Activated T-helper 9 cell treated with anti-CD3 and anti-CD28 coated beads, Interleukin-2, amount 50 U/mL, for 16 hours (primary cell): ENCODE results near the gene ATP10A.
A peak's percentile ranks its signal among the peaks of the same experiment; 100 is the strongest.
"Not testable (repeated sequence)": the region's sequence is repeated elsewhere in the genome, so short reads cannot be mapped to it uniquely, and the experiment has no call there.

ENCODE experiments used
- DNase-seq: peaks from one replicate; pipeline ENCODE4 v3.0.0-alpha.2; 2020; ENCODE audit warnings: low read depth

The ATP10A gene

DNA sequence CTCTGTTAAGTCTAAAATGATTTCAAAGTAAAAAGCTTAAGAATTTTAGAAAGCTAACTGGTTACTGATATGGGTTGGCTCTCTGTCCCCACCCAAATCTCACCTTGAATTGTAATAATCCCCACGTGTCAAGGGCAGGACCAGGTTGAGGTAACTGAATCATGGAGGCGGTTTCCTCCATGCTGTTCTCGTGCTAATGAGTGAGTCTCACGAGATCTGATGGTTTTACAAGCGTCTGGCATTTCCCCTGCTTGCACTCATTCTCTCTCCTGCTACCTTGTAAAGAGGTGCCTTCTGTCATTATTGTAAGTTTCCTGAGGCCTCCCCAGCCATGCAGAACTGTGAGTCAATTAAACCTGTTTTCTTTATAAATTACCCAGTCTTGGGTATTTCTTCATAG is 7.1 kb downstream of the ATP10A start:
- not testable (repeated sequence) for DNase-seq

- DNase-seq: no peak
Observed at GRCh38 chr15:25852661-25853524, 10.2 kb downstream of the ATP10A start.

GRCh38 chr15:25852027-25852426 is 11.1 kb downstream of the ATP10A start:
- no peak for DNase-seq

GRCh38 chr15:25850154-25851111 is 12.7 kb downstream of the ATP10A start:
- peak; percentile 56 for DNase-seq

DNA sequence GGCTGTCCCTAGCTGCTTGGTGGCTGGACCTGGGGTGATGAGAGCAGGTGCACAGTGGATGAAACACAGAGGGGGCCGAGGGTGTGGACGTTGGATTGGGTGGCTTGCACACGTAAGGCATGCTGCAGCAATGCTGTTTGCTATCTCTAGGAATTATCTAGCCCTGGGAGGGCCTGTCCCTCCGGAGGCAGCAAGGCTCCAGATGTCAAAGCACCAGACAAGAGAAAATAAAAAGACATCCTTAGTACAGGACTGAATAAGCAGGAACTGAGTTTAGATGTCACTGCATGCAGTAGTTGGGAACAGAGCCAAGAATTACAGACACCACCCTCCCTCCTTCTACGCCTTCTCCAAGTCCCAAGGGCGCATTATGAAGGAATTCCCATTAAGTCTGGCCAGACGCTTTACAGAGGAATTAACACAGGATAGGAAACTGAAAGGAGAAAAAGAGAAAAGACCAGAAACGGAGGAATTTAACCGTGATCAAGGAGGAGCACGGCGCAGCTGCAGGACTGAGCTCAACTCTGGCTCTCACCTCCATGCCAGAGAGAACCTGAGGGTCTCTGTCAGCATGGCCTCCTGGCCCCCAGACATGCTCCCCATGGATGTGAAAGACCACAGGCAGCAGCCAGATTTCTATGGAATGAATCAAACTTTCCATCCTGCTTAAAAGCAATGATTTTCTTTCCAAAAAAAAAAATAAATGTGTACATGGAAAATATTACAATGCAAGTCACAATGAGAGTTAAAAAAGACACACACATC is 13.8 kb downstream of the ATP10A start:
- DNase-seq: no peak

GRCh38 chr15:25848784-25849156 is 14.4 kb downstream of the ATP10A start:
- DNase-seq: no peak

DNA sequence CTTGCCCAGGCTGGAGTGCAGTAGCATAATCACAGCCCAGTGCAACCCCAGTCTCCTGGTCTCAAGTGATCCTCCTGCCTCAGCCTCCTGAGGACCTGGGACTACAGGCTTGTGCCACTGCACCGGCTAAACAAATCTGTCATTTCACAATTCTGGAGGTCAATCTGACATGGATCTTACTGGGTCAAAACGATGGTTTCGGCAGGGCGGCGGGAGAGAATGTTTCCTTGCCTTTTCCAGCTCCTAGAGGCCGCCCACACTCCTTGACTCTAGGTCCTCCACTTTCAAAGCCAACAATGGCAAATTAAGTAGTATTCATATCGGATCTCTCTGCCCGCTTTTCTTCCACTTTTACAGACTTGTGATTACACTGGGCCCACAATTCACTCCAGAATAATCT is 14.8 kb downstream of the ATP10A start:
- no peak for DNase-seq

DNA sequence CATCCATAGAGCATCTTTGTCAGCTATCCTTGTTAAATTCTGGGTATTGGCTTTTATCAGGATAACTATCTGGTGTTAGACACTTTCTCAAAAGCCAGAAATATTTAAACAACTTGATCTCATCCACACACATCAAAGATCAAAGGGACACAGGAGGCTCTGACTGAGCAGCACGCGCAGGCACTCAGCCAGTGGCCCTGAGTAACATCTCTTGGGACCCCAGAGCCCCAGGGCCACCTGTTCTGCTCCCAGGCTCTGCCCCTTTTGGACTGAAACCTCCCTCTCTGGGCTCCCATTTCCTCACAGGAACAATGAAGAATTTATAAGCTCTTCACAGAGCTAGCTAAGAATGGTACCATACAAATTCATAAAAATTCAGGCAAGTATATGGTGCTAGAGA is 16.1 kb downstream of the ATP10A start:
- DNase-seq: no peak

DNA sequence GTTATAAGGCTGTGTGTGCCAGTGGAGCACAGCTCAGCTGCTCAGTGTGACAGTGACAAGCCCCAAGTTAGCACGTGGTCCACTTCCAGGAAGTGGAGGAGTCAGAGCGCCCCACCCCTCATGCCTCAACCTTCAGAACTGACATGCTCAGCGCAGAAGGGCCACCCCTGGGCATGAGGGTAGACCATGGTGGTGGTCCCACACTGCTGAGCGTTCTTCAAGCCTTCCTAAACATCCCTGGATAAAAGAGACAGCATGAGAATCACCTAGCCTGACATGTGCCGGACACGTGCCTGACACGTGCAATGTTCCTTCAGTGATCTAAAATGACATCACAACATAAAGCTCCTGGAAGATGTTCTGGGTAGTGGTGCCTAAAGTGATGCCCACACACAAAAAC is 16.8 kb downstream of the ATP10A start:
- DNase-seq: peak; percentile 52

DNA sequence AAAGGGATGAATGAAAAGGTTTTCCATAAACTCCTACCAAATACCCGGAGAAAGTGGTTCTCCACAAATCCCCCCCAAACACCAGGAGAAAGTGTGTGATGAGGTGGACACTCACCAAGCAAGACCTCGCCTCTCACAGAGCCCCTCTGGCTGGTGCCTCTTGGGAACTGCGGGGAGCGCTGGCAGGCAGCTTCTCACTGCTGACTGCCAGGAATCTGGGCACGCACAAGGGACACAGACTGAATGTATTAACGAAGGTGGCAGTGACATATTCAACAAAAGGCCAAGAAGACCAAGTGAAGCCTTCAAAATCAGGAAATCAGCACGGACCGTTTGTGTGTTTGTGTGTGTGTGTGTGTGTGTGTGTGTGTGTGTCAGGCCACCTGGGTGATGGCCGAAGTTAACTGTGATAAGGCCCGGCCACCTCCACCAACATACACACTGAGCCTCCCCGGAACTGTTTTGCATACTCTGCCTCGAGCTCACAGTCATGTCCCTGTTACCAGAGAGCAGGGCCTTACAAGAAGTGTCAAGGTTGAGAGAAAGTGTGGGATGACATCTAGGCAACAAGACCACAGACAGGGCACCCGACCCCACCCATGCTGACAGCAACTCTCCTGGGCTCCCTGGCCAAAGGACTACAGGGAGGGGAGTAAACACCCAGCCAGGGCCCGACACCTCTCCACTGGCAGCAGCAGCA is 18.0 kb downstream of the ATP10A start:
- DNase-seq: no peak

GRCh38 chr15:25844542-25844941 is 18.6 kb downstream of the ATP10A start:
- DNase-seq: no peak

DNA sequence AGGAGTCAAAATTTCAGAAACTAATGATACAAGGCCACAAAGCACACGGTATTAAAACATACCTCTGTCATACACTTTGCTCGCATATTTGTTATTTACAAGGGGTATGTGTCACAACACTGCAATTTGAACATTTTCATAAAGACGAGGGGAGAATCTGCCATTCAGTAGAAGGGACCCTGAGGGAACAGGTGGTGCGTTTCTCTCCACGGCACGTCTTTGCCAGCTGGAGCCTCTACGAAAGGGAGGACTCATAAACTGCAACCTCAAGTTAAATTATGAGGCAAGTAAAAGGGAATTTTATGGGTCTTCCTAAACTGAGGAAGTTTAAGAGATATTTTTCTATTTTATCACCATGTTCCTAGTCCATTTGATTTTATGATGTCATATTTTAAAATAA is 19.1 kb downstream of the ATP10A start:
- no peak for DNase-seq

GRCh38 chr15:25839638-25840156 is 23.4 kb downstream of the ATP10A start:
- no peak for DNase-seq

GRCh38 chr15:25838871-25839195 is 24.3 kb downstream of the ATP10A start:
- no peak for DNase-seq

- DNase-seq: no peak
Observed at GRCh38 chr15:25838191-25838870, 24.8 kb downstream of the ATP10A start.

DNA sequence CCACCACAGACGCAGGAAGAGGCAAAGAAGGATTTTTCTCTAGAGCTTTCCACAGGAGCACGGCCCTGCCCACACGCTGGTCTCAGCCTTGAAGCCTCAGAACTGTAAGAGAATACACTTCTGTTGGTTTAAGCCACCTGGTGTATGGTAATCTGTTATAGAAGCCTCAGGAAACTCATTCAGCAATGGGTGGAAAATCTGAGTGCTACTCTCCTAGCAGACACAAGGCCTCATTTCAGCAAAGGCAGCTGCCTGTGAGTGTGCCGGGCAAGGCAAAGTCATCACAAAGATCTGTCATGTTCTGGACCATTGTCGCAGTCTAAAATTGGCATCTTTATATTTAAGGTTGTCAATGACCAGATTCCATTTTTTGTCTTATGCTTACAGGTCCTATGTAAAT is 31.0 kb downstream of the ATP10A start:
- DNase-seq: no peak

DNA sequence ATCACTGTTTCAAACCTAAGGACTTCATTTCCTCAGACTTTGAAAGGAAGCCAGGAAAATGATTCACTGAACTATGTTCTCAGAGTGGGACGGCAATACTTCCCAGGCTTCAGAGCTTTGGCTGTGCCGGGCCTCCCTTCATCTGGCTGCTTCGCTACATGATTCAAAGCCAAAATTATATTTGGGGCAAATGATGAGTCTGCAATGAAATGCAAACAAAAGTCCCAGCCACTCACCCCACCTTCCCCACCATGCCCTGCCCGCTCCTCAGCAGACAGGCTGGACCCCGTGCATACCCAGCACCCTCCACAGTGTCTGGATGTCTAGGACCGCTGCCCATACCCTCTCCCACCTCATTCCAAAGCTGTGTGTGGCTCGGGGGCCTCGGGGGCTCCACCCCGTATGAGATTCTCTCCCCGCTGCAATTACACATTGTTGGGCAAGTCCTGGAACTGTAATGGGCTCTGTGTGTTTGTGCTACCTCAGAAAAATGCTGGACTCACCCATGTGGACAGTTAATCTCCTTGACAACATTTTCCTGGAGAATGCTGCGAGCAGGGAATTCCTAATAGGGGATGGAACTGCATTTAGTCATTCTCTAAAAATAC is 32.2 kb downstream of the ATP10A start:
- DNase-seq: no peak

GRCh38 chr15:25829073-25829472 is 34.1 kb downstream of the ATP10A start:
- DNase-seq: no peak

DNA sequence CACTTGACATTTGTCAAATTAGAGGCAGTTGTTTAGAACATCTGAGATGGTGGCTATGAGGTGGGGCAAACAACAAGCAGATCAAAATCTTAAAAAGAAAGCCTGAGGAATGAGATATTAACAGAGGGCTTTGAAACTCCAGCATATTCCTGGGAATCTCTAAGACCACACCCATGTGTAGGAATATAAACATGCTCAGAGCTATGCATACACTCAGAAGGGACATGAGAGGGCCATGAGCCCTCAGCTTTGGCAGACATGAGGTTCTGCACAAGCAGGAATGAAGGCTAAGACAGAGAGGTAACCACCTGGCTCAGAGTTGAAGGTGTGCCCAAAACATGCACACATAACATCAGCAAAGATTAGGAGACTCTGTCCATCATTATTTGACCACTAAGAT is 37.9 kb downstream of the ATP10A start:
- no peak for DNase-seq

DNA sequence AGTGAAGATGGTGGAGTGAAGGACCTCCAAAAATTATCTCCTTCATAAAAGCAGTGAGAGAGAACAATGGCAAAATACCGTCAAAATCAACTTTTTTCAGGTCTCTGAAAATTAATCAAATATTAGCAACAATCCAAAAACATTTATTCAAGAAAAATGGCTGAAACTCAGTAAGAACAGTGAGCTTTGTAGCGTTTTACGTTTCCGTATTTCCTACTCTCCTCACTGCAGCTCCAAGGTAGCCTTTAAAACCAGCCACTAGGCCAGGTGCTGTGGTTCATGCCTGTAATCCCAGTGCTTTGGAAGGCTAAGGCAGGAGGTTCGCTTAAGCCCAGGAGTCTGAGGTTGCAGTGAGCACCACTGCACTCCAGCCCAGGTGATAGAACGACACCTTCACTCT is 38.5 kb downstream of the ATP10A start:
- DNase-seq: no peak

- no peak for DNase-seq
Observed at GRCh38 chr15:25812845-25813244, 50.3 kb downstream of the ATP10A start.
